HUES64 (cell line): ENCODE data around the gene DST.
"Not testable (repeated sequence)": the region's sequence is repeated elsewhere in the genome, so short reads cannot be mapped to it uniquely, and the experiment has no call there.

ENCODE experiments used
- H3K27ac ChIP-seq: 2 replicates; pipeline ENCODE4 v1.7.0; 2013; ENCODE audit warnings: low read depth, low read length, inconsistent platforms
- H3K27me3 ChIP-seq: 2 replicates; pipeline ENCODE4 v1.6.1; 2013; ENCODE audit warnings: mild to moderate bottlenecking, low read length; ENCODE audit not compliant: insufficient read depth
- H3K36me3 ChIP-seq: 2 replicates; pipeline ENCODE4 v1.6.1; 2013; ENCODE audit warnings: mild to moderate bottlenecking, low read length; ENCODE audit not compliant: insufficient read depth
- H3K4me1 ChIP-seq: 2 replicates; pipeline ENCODE4 v1.6.1; 2013; ENCODE audit warnings: mild to moderate bottlenecking, low read length, moderate library complexity; ENCODE audit not compliant: insufficient read depth
- H3K4me3 ChIP-seq: 2 replicates; pipeline ENCODE4 v1.5.1; 2013; ENCODE audit warnings: mild to moderate bottlenecking, low read length, moderate library complexity
- H3K9ac ChIP-seq: 2 replicates; pipeline ENCODE4 v1.6.1; 2013; ENCODE audit warnings: mild to moderate bottlenecking, low read depth, low read length
- H3K9me3 ChIP-seq: 2 replicates; pipeline ENCODE4 v1.6.1; 2013; ENCODE audit warnings: low read depth, low read length; ENCODE audit not compliant: insufficient read depth
- WGBS: fragments of 150-250, 120-280 bp; methylation state at CpG from one replicate; pipeline ENCODE4 v1.1.7; 2013; ENCODE audit warnings: missing lambda C conversion rate; 5-methylcytosine and 5-hydroxymethylcytosine counted together

The DST gene

GRCh38 chr6:56509031-56509430, 133.7 kb downstream of the DST start:
- Histone ChIP-seq H3K9ac (no peak overlapping the region), H3K27me3 (no peaks in the 10 kb centered on the region), H3K27ac (no peak overlapping the region), H3K4me3 (no peak overlapping the region), H3K4me1 (no peaks in the 10 kb centered on the region), H3K36me3 (peaks cover 85% of the 10 kb centered on the region), H3K9me3 (no peaks in the 10 kb centered on the region)
- WGBS, result 100% methylated on average over 2 of the region's 3 CpGs

GRCh38 chr6:56507517-56507916, 135.2 kb downstream of the DST start:
- Histone ChIP-seq H3K27ac (no peak overlapping the region), H3K27me3 (no peaks in the 10 kb centered on the region), H3K36me3 (peaks cover 89% of the 10 kb centered on the region), H3K4me1 (no peaks in the 10 kb centered on the region), H3K9me3 (no peaks in the 10 kb centered on the region), H3K9ac (no peak overlapping the region), H3K4me3 (no peak overlapping the region)
- WGBS, result 94% methylated on average over 4 of the region's 4 CpGs

GRCh38 chr6:56505512-56506260, 137.0 kb downstream of the DST start:
- no peak overlapping the region for H3K27ac ChIP-seq
- no peaks in the 10 kb centered on the region for H3K4me1 ChIP-seq
- no peaks in the 10 kb centered on the region for H3K9me3 ChIP-seq
- no peaks in the 10 kb centered on the region for H3K27me3 ChIP-seq
- H3K4me3 ChIP-seq, result no peak overlapping the region
- H3K9ac ChIP-seq, result no peak overlapping the region
- H3K36me3 ChIP-seq, result peaks cover 97% of the 10 kb centered on the region
- WGBS, result 0% methylated on average over 1 of the region's 2 CpGs

- Histone ChIP-seq H3K9ac (no peak overlapping the region), H3K27me3 (no peaks in the 10 kb centered on the region), H3K4me1 (no peaks in the 10 kb centered on the region), H3K36me3 (peaks cover 96% of the 10 kb centered on the region), H3K4me3 (no peak overlapping the region), H3K9me3 (no peaks in the 10 kb centered on the region), H3K27ac (no peak overlapping the region)
Measured at GRCh38 chr6:56501993-56502392, 140.7 kb downstream of the DST start.

GRCh38 chr6:56499095-56499494, 143.6 kb downstream of the DST start:
- H3K4me3 ChIP-seq, result no peak overlapping the region
- H3K9ac ChIP-seq, result no peak overlapping the region
- H3K36me3 ChIP-seq, result peaks cover 84% of the 10 kb centered on the region
- no peaks in the 10 kb centered on the region for H3K9me3 ChIP-seq
- no peaks in the 10 kb centered on the region for H3K27me3 ChIP-seq
- H3K27ac ChIP-seq, result no peak overlapping the region
- H3K4me1 ChIP-seq, result no peaks in the 10 kb centered on the region

GRCh38 chr6:56497691-56498090, 145.0 kb downstream of the DST start:
- H3K27me3 ChIP-seq, result no peaks in the 10 kb centered on the region
- H3K4me3 ChIP-seq, result no peak overlapping the region
- H3K9me3 ChIP-seq, result no peaks in the 10 kb centered on the region
- no peaks in the 10 kb centered on the region for H3K4me1 ChIP-seq
- no peak overlapping the region for H3K9ac ChIP-seq
- WGBS, result 95% methylated on average over 3 of the region's 3 CpGs
- no peak overlapping the region for H3K27ac ChIP-seq
- peaks cover 84% of the 10 kb centered on the region for H3K36me3 ChIP-seq

GRCh38 chr6:56497240-56497639, 145.4 kb downstream of the DST start:
- no peaks in the 10 kb centered on the region for H3K27me3 ChIP-seq
- no peak overlapping the region for H3K4me3 ChIP-seq
- no peak overlapping the region for H3K27ac ChIP-seq
- H3K9me3 ChIP-seq, result no peaks in the 10 kb centered on the region
- no peak overlapping the region for H3K9ac ChIP-seq
- peaks cover 86% of the 10 kb centered on the region for H3K36me3 ChIP-seq
- H3K4me1 ChIP-seq, result no peaks in the 10 kb centered on the region
- 98% methylated on average over 7 of the region's 7 CpGs for WGBS

GRCh38 chr6:56496650-56497049, 146.0 kb downstream of the DST start:
- H3K36me3 ChIP-seq, result peaks cover 86% of the 10 kb centered on the region
- not testable (repeated sequence) for H3K9me3 ChIP-seq, H3K27ac ChIP-seq, H3K4me3 ChIP-seq, H3K9ac ChIP-seq, H3K27me3 ChIP-seq, H3K4me1 ChIP-seq
- WGBS, result no CpG with 5 or more reads among the region's 1 CpG

GRCh38 chr6:56495654-56496053, 147.0 kb downstream of the DST start:
- Histone ChIP-seq H3K4me3 (no peak overlapping the region), H3K9me3 (no peaks in the 10 kb centered on the region), H3K36me3 (peaks cover 86% of the 10 kb centered on the region), H3K27ac (no peak overlapping the region), H3K27me3 (no peaks in the 10 kb centered on the region), H3K4me1 (no peaks in the 10 kb centered on the region), H3K9ac (no peak overlapping the region)
- 100% methylated on average over 3 of the region's 3 CpGs for WGBS

GRCh38 chr6:56491606-56492328, 150.9 kb downstream of the DST start:
- H3K9ac ChIP-seq, result no peak overlapping the region
- H3K36me3 ChIP-seq, result peaks cover 85% of the 10 kb centered on the region
- no peaks in the 10 kb centered on the region for H3K27me3 ChIP-seq
- no peak overlapping the region for H3K27ac ChIP-seq
- no peaks in the 10 kb centered on the region for H3K9me3 ChIP-seq
- WGBS, result 86% methylated on average over 4 of the region's 4 CpGs
- H3K4me3 ChIP-seq, result no peak overlapping the region
- no peaks in the 10 kb centered on the region for H3K4me1 ChIP-seq

GRCh38 chr6:56490993-56491392, 151.7 kb downstream of the DST start:
- H3K4me3 ChIP-seq, result no peak overlapping the region
- no peaks in the 10 kb centered on the region for H3K4me1 ChIP-seq

More at GRCh38 chr6:56490993-56491392, 151.7 kb downstream of the DST start:
- Histone ChIP-seq H3K36me3 (peaks cover 85% of the 10 kb centered on the region), H3K27me3 (no peaks in the 10 kb centered on the region), H3K9me3 (no peaks in the 10 kb centered on the region), H3K9ac (no peak overlapping the region), H3K27ac (no peak overlapping the region)
- 91% methylated on average over 1 of the region's 2 CpGs for WGBS
